ENCODE measurements around the gene GLP1R.

Gene GLP1R

DNA sequence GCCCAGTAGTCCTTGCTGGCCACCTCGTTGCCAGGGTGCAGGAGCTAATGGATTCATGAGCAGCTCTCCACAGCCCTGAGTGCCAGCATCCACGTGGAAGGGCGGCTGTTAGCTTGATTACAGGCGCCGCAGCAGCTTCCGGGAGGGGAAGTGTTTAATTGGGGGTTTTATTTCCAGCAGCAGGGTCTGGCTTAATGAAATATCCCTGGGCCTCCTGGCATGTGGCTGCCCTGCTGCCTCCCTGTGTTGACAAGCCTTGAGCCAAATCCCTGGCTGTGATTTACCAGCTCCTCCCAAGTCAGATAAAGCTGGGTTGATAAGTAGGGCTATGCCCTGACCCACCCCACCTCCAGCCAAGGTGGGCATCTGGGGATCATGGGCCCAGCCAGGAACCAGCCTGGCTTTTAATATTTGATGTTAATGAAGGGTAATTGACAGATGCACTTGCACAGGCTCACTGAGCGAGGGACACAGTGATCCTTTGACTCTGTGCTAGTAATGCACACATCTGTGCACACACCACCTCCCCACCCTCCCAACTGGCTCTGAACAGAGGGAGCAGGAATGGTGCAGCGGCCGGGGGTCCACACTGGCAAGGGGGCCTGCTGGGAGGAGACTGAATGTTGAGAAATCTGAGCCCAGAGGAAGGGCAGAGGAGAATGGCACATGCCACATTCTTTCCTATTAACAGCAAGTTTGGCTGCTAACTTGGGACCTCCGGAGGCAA, 13.6 kb downstream of the GLP1R start:
- DNase-seq (ENCODE audit: low read depth, low spot score) = no peak

DNA sequence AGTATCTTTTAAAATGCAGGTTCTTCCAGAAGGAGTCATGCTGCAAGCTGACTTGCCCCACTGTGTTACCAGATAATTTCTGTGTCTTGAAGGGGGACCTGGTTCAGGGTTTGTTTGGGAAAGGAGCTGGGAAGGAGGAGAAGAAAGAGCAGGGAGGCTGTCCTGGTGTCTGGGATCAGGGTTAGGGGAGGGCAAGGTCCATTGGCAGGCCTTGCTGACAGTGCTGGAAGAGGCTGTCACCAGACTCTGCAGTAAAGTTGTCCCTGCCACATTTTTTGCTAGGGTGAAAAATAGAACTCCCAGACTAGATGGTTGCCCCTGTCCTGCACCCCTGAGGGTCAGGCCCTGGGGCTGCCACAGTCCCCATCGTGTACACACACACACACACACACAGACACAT, 14.9 kb downstream of the GLP1R start:
- no peak for DNase-seq (ENCODE audit: low read depth, low spot score)

DNA sequence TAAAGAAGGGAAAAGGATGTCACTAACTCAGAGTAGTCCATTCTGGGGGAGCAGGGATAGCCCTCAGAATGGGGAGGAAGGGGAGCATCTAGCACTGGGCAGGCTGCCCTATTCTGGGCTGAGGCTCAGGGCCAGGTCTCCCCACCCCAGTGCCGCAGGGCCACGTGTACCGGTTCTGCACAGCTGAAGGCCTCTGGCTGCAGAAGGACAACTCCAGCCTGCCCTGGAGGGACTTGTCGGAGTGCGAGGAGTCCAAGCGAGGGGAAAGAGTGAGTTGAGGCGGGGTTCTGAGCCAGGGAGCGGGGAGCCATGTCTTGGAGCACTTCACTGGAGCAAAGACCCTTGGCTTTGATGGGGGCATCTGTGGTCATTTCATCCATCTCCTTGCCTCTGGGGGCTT, 17.0 kb downstream of the GLP1R start:
- DNase-seq (ENCODE audit: low read depth, low spot score) = no peak

DNA sequence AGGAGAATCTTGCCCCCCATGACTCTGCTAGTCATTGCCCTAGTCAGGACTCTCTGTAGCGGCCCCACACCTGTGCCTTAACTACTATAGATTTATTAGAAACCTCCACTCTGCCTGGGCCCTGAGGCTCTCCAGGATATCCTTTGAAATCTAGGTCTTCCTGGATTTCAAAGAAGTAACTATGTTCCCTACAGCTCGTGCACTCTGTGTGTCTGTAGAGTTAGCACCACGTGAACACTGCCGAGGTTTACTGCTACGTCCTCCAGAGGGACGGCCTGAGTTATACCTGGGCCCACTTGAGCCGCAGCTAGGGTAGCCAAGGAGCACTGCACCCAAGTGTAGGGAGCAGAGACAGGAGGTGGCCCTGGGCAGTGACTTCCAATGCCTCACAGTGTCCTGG, 19.8 kb downstream of the GLP1R start:
- DNase-seq (ENCODE audit: low read depth, low spot score) = no peak

DNA sequence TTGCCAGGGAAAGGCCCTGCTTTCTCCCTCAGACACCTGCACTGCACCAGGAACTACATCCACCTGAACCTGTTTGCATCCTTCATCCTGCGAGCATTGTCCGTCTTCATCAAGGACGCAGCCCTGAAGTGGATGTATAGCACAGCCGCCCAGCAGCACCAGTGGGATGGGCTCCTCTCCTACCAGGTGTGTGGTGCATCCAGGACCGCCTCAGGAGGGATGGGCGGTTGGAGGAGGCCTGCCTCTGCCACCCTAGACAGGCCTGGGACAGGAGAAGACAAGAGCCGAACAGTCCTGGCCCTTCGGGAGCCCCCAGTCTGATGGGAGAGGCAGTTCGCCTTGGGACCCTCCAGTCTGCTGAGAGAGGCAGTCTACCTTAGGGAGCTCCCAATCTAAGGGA, 24.2 kb downstream of the GLP1R start:
- DNase-seq (ENCODE audit: low read depth, low spot score) = no peak

DNA sequence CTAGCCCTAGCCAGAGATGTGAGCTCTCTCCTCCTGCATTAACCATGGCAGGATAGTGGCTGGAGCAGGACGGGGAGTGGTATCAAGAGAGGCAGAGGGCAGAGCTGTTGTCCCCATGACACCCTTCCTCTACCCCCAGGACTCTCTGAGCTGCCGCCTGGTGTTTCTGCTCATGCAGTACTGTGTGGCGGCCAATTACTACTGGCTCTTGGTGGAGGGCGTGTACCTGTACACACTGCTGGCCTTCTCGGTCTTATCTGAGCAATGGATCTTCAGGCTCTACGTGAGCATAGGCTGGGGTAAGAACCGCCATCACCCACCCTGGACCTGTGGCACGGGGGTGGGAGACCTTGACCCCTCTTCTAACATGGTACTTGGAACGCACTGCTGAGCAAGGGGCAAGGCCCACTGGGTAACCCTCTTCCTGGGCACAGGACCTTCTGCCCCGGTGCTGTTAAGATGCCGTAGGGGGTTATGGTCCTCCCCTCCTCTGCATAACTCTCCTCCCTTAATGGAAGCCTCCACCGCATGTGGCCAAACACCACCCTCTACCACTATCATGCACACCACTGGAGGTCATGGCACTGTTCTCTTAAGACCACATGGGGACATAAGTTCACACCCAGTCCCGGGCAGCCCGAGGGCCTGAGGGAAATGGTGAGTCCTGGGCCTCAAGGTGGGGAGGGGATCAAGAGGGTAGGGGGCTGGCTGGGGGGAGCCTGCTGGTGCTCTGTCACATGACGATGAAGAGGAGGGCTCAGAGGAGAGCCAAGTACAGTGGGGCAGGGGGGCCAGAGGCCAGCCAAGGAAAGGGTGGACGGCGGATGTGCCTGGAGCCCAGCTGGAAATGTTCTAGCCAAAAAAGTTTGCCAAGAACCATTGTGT, 25.1 kb downstream of the GLP1R start:
- DNase-seq (ENCODE audit: low read depth, low spot score) = no peak

DNA sequence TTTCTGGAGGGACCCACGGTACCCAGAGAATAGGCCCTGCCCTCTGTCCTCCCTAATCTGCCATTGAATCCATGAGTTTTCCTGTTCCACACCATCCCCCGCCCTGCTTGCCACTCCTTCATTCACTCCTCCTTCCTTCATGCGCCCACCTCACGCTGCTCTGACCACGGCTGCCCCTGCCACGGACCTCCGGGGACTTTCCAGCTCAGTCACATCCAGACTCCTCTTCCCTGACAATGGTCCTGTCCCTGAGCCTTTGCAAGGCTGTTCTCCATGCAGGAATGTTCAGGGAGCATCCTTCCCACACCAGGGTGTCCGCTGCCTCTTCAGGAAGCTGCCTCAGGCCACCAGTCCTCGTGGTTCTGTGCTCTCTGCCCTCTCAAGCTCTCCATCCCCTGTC, 25.9 kb downstream of the GLP1R start:
- DNase-seq (ENCODE audit: low read depth, low spot score) = no peak

DNA sequence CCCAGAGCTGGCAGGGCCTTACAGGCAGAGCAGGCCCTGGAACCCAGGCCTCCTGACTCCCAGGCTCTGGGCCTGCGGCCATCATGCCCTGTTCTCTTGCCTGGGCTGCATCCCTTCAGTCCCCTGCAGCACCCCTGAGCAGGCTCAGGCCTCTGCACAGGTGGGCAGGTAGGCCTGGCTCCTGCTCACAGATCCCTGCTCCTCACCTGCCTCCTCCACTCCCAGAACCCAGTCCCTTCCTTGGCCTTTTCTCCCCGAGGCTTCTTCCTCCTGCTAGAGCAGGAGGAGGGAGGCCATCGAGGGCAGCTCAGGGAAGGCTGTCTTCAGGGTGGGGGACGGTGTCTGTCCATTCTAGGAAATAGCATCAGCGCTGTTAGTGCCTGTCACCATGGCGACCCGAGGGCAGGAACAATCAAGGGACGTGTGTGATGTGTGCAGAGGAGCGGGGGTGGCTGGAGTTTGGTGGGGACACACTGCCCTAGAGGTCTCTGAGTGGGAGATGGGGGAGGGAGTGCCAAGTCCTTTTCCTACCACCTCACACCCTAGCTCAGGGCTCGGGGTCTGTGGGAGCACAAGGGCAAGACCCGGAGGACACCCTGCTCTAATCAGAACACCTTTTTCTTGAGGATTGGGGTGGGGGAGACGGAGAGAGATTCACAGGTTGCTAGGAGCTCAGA, 26.6 kb downstream of the GLP1R start:
- DNase-seq (ENCODE audit: low read depth, low spot score) = no peak

DNA sequence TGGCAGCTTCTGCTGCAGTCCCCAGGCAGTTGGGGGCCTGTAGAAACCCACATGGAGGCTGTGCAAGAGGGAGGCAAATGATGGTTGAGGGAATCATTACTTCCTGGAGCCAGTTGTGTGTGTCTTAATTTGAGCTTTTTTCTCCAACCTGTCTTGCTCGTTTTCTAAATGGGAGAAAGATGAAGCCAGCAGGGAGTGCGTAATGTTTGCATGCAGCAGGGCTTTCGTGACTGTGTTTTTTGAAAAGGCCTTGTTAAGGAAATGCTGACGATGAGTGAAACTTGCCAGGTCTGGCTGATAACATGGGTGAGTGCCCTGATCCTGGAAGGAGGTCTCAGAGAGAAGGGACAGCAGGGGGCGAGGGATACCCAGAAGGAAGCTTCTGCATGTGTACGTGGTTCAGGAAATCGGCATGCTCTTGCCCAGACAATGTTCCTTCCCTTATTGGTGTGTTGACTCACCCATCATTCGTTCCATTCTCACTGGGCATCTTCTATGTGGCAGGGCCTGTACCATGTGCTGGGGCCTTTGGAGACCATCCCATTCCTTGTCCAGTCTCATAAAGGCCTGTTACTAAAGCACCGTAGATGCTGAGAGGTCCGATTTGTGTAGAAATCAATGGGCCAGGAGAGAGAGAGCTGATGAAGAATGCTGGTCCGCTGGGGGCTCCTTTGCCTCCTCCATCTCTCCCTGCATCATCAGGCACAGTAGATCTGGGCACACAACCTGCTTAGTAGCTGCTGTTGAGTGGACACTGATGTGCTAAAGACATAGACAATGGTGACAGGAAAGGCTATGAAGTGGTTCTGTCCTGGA, 27.4 kb downstream of the GLP1R start:
- DNase-seq (ENCODE audit: low read depth, low spot score) = no peak

DNA sequence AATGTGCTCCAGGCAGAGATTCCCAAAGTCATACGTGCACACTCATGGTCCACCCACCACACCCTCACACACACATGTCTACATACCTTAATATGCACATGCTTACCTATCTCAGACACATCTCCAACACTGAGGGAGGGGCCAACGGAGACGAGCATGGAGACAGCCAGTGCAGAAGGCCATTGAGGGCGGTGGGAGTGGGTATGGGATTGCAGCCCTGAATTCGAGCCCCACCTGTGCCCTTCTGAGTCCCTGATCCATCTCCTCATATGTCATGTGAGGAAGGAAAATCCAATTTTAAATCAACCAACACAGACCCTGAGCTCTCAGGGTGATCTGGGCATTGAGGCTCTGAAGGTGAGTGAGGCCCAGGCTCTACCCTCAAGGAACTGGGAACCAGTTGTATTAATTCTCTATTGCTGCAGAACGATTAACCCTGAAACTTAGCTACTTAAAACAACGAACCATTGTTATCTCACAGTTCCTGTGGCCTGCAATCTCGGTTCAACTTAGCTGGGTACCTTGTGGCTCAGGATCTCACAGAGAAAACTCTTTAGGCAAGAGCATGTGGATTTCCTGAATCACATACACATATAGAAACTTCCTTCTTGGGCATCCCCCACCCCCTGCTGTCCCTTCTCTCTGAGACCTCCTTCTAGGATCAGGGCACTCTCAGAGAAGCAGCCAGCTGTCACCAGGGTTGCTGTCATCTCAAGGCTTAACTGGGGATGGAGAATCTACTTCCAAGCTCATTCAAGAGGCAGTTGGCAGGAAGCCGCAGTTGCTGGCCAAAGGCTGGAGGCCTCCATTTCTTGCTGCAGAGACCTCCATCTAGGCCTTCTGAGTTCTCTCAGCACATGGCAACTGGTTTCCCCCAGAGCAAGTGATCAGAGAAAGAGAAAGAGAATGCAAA, 28.3 kb downstream of the GLP1R start:
- no peak for DNase-seq (ENCODE audit: low read depth, low spot score)

DNA sequence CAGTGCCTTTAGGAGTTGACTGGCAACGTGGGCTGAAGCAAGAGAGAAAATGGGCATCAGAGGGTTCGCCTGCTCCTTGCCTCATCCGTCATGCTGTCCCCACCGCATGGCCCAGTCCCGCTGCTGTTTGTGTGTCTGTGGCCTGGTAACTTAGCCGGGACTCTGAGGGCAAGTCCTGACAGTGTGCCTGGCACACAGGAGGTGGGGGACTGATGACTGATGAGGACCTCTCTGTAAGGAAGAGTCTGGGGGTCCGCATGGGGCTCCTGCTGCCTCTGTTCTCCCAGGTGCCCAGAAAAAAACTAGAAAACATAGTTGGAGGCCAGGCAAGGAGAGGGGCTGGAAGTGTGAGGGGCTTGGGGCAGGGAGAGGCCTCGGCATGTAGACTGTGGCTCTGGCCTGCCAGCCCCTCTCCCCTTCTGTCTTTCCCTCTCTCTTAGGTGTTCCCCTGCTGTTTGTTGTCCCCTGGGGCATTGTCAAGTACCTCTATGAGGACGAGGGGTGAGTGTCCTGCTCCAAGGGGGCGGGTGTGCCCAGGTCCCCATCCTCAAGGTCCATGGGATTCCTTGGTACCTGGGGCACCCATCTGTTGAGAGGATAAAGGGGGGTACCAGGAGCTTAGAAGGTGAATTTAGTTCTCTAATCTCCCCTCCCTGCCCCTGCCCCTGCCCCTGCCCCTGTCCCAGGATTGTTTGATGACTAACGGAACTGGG, 29.5 kb downstream of the GLP1R start:
- no peak for DNase-seq (ENCODE audit: low read depth, low spot score)

DNA sequence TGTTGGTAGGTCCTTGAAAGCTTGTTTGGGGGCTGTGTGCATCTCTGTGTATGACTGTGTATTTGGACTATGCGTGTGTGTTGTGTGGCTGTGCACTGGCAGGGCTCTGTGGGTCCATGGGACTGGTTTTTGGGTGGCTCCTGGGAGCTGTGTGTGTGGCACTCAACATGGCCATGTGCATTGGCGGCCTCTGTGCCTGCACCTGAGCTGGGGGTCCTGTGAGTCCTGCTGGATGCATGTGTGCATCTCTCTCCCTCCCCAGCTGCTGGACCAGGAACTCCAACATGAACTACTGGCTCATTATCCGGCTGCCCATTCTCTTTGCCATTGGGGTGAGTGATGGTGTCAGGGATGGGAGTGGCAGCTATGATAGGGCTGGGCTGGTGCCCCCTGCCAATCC, 30.1 kb downstream of the GLP1R start:
- DNase-seq (ENCODE audit: low read depth, low spot score) = no peak

DNA sequence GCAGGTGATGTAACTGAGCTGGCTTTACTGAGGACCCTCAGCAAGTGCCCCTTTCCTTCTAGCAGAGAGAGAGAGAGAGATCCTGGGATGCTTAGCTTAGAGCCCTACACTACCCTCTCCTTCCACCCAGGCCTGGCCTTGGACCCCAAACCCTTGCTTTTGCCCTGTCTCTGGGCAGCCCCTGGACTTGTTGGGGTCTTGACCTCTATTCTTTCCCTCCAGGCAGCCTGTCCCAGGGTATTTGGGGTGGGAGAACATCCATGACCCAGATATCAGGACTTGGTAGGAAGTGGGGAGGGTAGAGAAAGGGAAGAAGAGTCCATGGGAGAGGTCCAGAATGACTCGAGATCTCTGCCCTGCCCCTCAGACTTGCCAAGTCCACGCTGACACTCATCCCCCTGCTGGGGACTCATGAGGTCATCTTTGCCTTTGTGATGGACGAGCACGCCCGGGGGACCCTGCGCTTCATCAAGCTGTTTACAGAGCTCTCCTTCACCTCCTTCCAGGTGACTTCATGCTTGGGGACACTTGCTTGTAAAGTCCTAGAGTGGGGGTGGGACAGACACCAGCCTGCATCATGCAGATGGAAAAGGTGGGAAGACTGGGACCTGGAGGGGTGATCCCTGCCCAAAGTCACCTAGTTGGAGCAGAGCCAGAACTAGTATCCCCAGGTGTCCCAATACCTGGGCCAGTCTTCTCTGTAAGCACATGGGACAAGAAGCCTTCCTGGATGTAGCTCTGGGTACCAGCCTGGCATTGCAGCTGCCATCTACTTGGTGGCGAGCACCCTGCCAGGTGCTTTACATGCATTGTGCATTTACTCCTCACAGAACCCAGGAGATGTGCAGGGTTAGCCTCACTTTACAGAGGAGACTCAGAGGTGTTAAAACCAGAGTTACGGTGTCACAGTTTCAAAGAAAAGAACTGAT, 30.9 kb downstream of the GLP1R start:
- no peak for DNase-seq (ENCODE audit: low read depth, low spot score)

DNA sequence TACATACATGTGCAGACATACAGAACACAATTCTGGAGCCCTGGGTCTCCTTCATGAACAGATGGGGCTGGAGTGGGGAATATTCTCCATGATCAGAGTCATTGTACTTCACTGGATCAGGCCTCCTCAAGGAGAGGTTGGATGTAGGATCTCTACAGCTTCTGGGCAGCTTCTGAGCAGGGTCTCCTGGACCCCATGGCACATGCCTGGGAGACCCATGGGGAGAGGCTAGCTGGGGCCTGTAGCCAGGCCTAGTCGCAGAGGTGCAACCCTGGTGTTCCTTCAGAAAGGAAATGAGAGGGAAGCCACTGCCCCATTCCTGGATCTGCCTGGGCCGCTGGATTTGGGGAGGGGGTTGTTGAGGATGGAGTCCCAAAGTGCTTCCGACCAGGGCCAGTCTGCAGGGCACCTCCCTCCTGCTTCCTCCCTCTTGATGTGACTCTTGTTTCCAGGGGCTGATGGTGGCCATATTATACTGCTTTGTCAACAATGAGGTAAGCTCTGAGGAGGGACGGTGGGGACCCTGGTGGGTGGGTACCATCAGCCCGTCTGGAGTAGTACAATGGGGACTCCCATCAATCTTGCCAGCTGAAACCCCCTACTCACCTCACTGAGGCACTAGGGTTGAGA, 31.8 kb downstream of the GLP1R start:
- DNase-seq (ENCODE audit: low read depth, low spot score) = no peak

DNA sequence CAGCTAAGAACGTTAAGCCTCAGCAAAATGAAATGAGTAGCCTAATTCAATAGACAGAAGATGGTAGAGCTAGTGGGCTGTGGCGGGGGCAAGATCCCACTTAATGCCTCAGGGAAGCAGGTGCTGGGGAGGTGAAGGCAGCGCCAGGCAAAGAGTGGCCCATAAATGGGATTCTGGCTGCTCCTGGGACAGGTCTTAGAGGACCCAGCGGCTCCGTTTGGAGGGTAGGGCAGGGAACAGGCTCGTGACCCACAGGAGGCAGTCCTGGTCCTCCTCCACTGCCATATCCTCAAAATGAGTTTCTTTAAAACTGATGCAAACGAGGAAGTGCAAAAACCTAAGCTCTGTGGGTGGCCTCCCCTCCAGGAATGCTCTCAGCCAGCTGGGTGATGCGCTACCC, 33.7 kb downstream of the GLP1R start:
- no peak for DNase-seq (ENCODE audit: low read depth, low spot score)

DNA sequence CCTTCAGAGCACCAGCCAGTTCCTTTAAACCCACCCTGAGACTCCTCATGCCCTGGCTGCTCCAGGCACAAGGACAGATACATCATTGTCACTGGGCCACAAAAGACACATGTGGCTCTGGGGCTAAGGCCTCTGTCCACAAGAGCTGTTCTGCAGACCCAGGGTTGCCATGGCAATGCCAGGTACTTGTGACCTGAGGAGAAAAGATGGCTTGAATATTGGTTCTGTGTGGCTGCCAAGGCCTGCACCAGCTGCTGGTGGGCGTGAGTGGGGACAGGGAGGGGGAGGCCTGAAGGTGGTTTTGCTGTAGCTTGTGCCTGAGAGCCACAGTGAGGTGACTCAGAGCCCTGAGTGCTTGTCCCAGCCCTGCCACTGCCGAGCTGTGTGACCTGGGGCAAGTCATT, 34.7 kb downstream of the GLP1R start:
- no peak for DNase-seq (ENCODE audit: low read depth, low spot score)

DNA sequence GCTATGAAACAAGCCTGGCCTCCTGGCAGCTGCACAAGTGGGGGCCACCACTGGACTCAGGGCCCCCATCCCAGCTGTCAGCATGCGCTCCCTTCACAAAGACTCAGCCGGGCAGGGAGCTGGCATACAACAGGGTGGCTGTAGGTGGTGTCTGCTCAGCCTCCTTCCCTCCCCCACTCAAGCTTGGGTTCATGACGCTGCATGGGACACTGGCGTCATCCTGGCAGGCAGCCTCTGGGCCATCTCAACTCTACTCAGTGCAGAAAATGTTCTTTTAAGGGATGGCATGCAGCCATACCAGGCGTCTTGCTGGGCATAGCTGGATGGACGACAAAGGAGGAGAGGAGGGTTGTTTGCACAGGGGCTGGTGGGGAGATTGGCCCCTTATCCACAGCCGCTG, 35.9 kb downstream of the GLP1R start:
- DNase-seq (ENCODE audit: low read depth, low spot score) = no peak

DNA sequence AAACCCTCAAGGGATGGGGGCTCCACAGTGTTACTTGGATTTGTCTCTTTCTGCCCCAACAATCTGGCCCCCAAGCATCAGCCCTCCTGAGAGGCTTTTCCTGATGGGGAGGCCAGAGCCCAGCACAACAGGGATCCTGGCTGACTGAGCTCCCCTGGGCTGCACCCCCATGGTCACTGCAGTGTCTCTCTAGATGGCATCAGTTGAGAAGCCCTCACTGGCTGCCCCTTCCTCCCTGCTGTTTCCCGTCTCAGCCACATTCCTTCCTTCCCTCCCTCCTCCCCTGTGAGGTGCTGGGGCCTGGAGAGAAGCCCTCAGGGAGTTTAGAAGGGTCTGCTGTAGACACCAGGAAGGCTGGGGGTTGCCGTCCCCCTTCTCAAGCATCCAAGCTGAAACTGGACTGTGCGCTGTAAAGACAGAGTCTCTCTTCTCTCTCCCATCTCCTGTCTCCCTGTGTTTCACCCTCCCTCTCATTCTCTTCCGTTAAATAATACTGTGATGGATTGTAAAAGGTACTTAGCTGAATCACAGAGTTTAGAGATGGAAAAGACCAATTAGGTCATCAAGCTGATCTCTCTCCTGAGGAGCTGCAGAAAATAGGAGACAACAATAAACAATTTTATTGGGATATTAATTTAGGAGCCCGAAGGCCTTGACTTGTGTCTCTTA, 36.7 kb downstream of the GLP1R start:
- DNase-seq (ENCODE audit: low read depth, low spot score) = no peak
